Measurements from ENCODE around the gene KRT2.

Gene KRT2

GRCh38 chr12:52612431-52613383, 39.3 kb downstream of the KRT2 start:
- DNase-seq: no peak
- Histone ChIP-seq H2BK5ac (ENCODE audit: low read depth, low read length, poor library complexity, severe bottlenecking) (no peak overlapping the region), H3K36me3 (ENCODE audit: control insufficient read depth in 1 of 2, insufficient read depth in 2 of 2, low read depth in 1 of 2, low read length in 2 of 2) (no peaks in the 10 kb centered on the region), H3K4ac (ENCODE audit: low read depth in 1 of 2, low read length in 2 of 2) (no peak overlapping the region), H3K4me2 (ENCODE audit: low read length, poor library complexity, severe bottlenecking) (no peak overlapping the region), H2BK120ac (ENCODE audit: low read depth, low read length) (no peak overlapping the region), H2AFZ (ENCODE audit: low read depth, low read length) (no peak overlapping the region), H3K4me3 (ENCODE audit: insufficient read depth in 1 of 2, low read depth in 1 of 2, low read length in 2 of 2) (no peak overlapping the region), H3K4me1 (ENCODE audit: control insufficient read depth, insufficient read depth, low read depth, low read length) (no peaks in the 10 kb centered on the region), H3K9ac (ENCODE audit: low read length) (no peak overlapping the region), H2BK15ac (ENCODE audit: low read depth, poor library complexity, severe bottlenecking) (no peak overlapping the region), H4K8ac (ENCODE audit: low read length) (no peak overlapping the region), H3K27ac (ENCODE audit: low read length, poor library complexity, severe bottlenecking) (no peak overlapping the region), H3K14ac (ENCODE audit: low read length in 2 of 2) (no peak overlapping the region), H2BK12ac (ENCODE audit: low read length in 2 of 2) (no peak overlapping the region), H3K27me3 (ENCODE audit: control insufficient read depth in 1 of 2, insufficient read depth in 1 of 2, low read length in 2 of 2) (peaks cover 72 to 86% of the 10 kb centered on the region in 2 experiments), H3K18ac (ENCODE audit: low read depth in 1 of 2, low read length in 2 of 2) (no peak overlapping the region), H3K79me1 (replicated peaks; ENCODE audit: low read length, poor library complexity, severe bottlenecking) (no peaks in the 10 kb centered on the region), H3K9me3 (ENCODE audit: control insufficient read depth, low read length) (no peaks in the 10 kb centered on the region), H2AK5ac (ENCODE audit: low read length, severe bottlenecking) (no peak overlapping the region), H4K91ac (ENCODE audit: low read length) (no peak overlapping the region), H3K23ac (ENCODE audit: low read length in 2 of 2) (no peak overlapping the region)
- WGBS: 61% methylated on average over 4 of the region's 5 CpGs

DNA sequence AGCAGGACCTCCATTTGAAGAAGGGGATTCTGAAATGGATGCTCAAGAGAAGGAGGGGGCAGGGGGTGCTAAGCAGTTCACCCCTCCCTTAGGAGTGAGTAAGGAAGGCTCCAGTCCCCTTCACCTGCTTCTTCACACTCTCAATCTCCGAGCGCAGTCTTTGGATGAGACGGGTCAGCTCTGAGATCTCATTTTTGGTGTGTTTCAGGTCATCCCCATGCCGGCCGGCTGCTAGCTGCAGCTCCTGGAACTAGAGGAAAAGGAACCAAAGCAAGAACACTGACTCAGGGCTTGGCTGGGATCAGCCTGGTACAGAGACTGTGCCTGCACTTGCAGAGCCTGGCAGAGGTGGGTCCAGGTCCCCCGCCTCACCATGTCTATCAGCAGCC, 40.9 kb downstream of the KRT2 start:
- no peak overlapping the region for H2AK5ac ChIP-seq (ENCODE audit: low read length, severe bottlenecking)
- no peak overlapping the region for H4K8ac ChIP-seq (ENCODE audit: low read length)
- H3K27ac ChIP-seq (ENCODE audit: low read length, poor library complexity, severe bottlenecking): no peak overlapping the region

DNA sequence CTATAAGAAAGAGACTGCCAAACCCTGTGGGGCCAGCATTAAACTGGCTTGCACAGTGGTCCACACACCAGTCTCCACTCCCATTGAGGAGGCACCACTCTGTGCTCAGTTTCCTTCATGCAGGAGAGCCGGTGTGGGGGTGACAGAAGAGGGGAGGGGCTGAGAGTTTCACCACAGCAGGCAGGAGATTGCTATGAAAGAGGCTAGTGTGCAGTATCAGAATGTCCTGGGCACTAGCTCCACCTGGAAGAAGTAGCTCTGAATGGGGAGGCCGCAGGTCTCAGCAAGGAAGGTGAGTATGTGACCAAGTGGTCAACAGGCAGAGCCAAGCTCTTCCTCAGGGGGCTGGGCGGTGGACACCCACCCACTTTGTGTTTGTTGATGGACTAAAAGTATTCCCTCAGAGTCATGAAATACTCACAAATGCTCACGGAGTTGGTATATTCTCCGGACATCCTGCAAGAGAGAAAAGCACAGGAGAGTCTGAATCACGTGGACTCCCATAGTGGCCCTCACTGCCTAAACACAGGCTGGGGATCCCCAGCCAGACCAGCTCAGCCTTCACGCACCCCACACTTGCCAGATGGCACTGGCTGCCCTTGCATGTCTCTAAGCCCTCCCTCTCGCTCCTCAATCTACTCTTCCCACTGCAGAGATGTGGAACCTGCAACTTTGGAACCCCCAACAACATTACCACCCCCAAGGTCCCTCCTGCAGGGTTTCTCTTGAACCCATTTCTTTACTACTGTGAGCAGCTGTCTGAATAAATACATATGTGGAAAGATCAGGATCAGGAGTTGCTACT, 43.0 kb downstream of the KRT2 start:
- H3K14ac ChIP-seq (ENCODE audit: low read length in 2 of 2): no peak overlapping the region
- WGBS: 73% methylated on average over 8 of the region's 8 CpGs
- no peak overlapping the region for H4K91ac ChIP-seq (ENCODE audit: low read length)
- no peak overlapping the region for H2BK15ac ChIP-seq (ENCODE audit: low read depth, poor library complexity, severe bottlenecking)
- no peak overlapping the region for H3K4ac ChIP-seq (ENCODE audit: low read depth in 1 of 2, low read length in 2 of 2)
- H3K9ac ChIP-seq (ENCODE audit: low read length): no peak overlapping the region
- H3K79me1 ChIP-seq (replicated peaks; ENCODE audit: low read length, poor library complexity, severe bottlenecking): no peaks in the 10 kb centered on the region
- H3K4me3 ChIP-seq (ENCODE audit: insufficient read depth in 1 of 2, low read depth in 1 of 2, low read length in 2 of 2): no peak overlapping the region
- H4K8ac ChIP-seq (ENCODE audit: low read length): no peak overlapping the region
- no peaks in the 10 kb centered on the region for H3K36me3 ChIP-seq (ENCODE audit: control insufficient read depth in 1 of 2, insufficient read depth in 2 of 2, low read depth in 1 of 2, low read length in 2 of 2)
- no peak for DNase-seq
- no peak overlapping the region for H3K4me2 ChIP-seq (ENCODE audit: low read length, poor library complexity, severe bottlenecking)
- H3K4me1 ChIP-seq (ENCODE audit: control insufficient read depth, insufficient read depth, low read depth, low read length): no peaks in the 10 kb centered on the region
- H3K27me3 ChIP-seq (ENCODE audit: control insufficient read depth in 1 of 2, insufficient read depth in 1 of 2, low read length in 2 of 2): peaks cover 60 to 85% of the 10 kb centered on the region in 2 experiments
- H3K9me3 ChIP-seq (ENCODE audit: control insufficient read depth, low read length): no peaks in the 10 kb centered on the region
- no peak overlapping the region for H2BK120ac ChIP-seq (ENCODE audit: low read depth, low read length)
- no peak overlapping the region for H2AFZ ChIP-seq (ENCODE audit: low read depth, low read length)
- no peak overlapping the region for H2BK12ac ChIP-seq (ENCODE audit: low read length in 2 of 2)
- no peak overlapping the region for H3K18ac ChIP-seq (ENCODE audit: low read depth in 1 of 2, low read length in 2 of 2)
- no peak overlapping the region for H3K27ac ChIP-seq (ENCODE audit: low read length, poor library complexity, severe bottlenecking)
- no peak overlapping the region for H2BK5ac ChIP-seq (ENCODE audit: low read depth, low read length, poor library complexity, severe bottlenecking)
- H2AK5ac ChIP-seq (ENCODE audit: low read length, severe bottlenecking): no peak overlapping the region
- no peak overlapping the region for H3K23ac ChIP-seq (ENCODE audit: low read length in 2 of 2)

More for the DNA sequence above, 40.9 kb downstream of the KRT2 start:
- Histone ChIP-seq H3K4me1 (ENCODE audit: control insufficient read depth, insufficient read depth, low read depth, low read length) (no peaks in the 10 kb centered on the region), H2BK15ac (ENCODE audit: low read depth, poor library complexity, severe bottlenecking) (no peak overlapping the region), H3K9me3 (ENCODE audit: control insufficient read depth, low read length) (no peaks in the 10 kb centered on the region), H3K4me3 (ENCODE audit: insufficient read depth in 1 of 2, low read depth in 1 of 2, low read length in 2 of 2) (no peak overlapping the region), H3K36me3 (ENCODE audit: control insufficient read depth in 1 of 2, insufficient read depth in 2 of 2, low read depth in 1 of 2, low read length in 2 of 2) (no peaks in the 10 kb centered on the region), H2AFZ (ENCODE audit: low read depth, low read length) (no peak overlapping the region), H2BK12ac (ENCODE audit: low read length in 2 of 2) (no peak overlapping the region), H2BK120ac (ENCODE audit: low read depth, low read length) (no peak overlapping the region), H2BK5ac (ENCODE audit: low read depth, low read length, poor library complexity, severe bottlenecking) (no peak overlapping the region), H3K4me2 (ENCODE audit: low read length, poor library complexity, severe bottlenecking) (no peak overlapping the region), H3K27me3 (ENCODE audit: control insufficient read depth in 1 of 2, insufficient read depth in 1 of 2, low read length in 2 of 2) (peaks cover 75 to 84% of the 10 kb centered on the region in 2 experiments), H3K18ac (ENCODE audit: low read depth in 1 of 2, low read length in 2 of 2) (no peak overlapping the region), H3K4ac (ENCODE audit: low read depth in 1 of 2, low read length in 2 of 2) (no peak overlapping the region), H3K9ac (ENCODE audit: low read length) (no peak overlapping the region), H4K91ac (ENCODE audit: low read length) (no peak overlapping the region), H3K14ac (ENCODE audit: low read length in 2 of 2) (no peak overlapping the region), H3K79me1 (replicated peaks; ENCODE audit: low read length, poor library complexity, severe bottlenecking) (no peaks in the 10 kb centered on the region), H3K23ac (ENCODE audit: low read length in 2 of 2) (no peak overlapping the region)
- no peak for DNase-seq
- WGBS: 93% methylated on average over 6 of the region's 6 CpGs

GRCh38 chr12:52608161-52608560, 43.9 kb downstream of the KRT2 start:
- Histone ChIP-seq H4K8ac (ENCODE audit: low read length) (no peak overlapping the region), H3K4me2 (ENCODE audit: low read length, poor library complexity, severe bottlenecking) (no peak overlapping the region), H3K14ac (ENCODE audit: low read length in 2 of 2) (no peak overlapping the region), H3K9me3 (ENCODE audit: control insufficient read depth, low read length) (no peaks in the 10 kb centered on the region), H3K23ac (ENCODE audit: low read length in 2 of 2) (no peak overlapping the region), H3K4me3 (ENCODE audit: insufficient read depth in 1 of 2, low read depth in 1 of 2, low read length in 2 of 2) (no peak overlapping the region), H3K79me1 (replicated peaks; ENCODE audit: low read length, poor library complexity, severe bottlenecking) (no peaks in the 10 kb centered on the region), H3K4ac (ENCODE audit: low read depth in 1 of 2, low read length in 2 of 2) (no peak overlapping the region), H3K36me3 (ENCODE audit: control insufficient read depth in 1 of 2, insufficient read depth in 2 of 2, low read depth in 1 of 2, low read length in 2 of 2) (no peaks in the 10 kb centered on the region), H3K9ac (ENCODE audit: low read length) (no peak overlapping the region), H2AFZ (ENCODE audit: low read depth, low read length) (no peak overlapping the region), H3K18ac (ENCODE audit: low read depth in 1 of 2, low read length in 2 of 2) (no peak overlapping the region), H2BK120ac (ENCODE audit: low read depth, low read length) (no peak overlapping the region), H2BK5ac (ENCODE audit: low read depth, low read length, poor library complexity, severe bottlenecking) (no peak overlapping the region), H2BK12ac (ENCODE audit: low read length in 2 of 2) (no peak overlapping the region), H3K27ac (ENCODE audit: low read length, poor library complexity, severe bottlenecking) (no peak overlapping the region), H2BK15ac (ENCODE audit: low read depth, poor library complexity, severe bottlenecking) (no peak overlapping the region), H2AK5ac (ENCODE audit: low read length, severe bottlenecking) (no peak overlapping the region), H4K91ac (ENCODE audit: low read length) (no peak overlapping the region), H3K27me3 (ENCODE audit: control insufficient read depth in 1 of 2, insufficient read depth in 1 of 2, low read length in 2 of 2) (peaks cover 51 to 80% of the 10 kb centered on the region in 2 experiments), H3K4me1 (ENCODE audit: control insufficient read depth, insufficient read depth, low read depth, low read length) (no peaks in the 10 kb centered on the region)
- no peak for DNase-seq
- WGBS: 57% methylated on average over 6 of the region's 6 CpGs

Measured in mesenchymal stem cell (in vitro differentiated cells and primary cell).